ENCODE results near the gene LMNA. TPM values are rescaled to one million over a fixed set of nuclear protein-coding genes. Genes with fewer than 3 reads are reported as not detected.

The LMNA gene
- total and polyA plus RNA-seq, 4 donors, result 60.4 to 160 (median 97.2) TPM

DNA sequence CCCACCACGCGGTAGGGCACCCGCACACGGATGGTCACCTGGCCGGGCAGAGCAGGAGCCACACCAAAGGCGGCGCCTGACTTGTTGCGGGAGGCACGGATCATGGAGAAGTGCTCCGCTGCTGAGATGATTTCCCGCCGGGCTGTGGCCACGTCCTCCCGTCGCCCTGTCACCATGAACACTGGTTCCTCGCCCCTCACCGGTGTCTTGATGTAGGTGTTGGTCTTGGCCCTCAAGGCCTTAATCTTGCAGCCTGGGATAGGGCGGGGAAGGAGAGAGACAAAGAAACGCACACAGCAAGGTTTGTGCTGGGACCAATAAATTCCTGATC lies 37.1 kb upstream of the LMNA start:
- TF ChIP-seq, protein P1, sequence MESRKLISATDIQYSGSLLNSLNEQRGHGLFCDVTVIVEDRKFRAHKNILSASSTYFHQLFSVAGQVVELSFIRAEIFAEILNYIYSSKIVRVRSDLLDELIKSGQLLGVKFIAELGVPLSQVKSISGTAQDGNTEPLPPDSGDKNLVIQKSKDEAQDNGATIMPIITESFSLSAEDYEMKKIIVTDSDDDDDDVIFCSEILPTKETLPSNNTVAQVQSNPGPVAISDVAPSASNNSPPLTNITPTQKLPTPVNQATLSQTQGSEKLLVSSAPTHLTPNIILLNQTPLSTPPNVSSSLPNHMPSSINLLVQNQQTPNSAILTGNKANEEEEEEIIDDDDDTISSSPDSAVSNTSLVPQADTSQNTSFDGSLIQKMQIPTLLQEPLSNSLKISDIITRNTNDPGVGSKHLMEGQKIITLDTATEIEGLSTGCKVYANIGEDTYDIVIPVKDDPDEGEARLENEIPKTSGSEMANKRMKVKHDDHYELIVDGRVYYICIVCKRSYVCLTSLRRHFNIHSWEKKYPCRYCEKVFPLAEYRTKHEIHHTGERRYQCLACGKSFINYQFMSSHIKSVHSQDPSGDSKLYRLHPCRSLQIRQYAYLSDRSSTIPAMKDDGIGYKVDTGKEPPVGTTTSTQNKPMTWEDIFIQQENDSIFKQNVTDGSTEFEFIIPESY (IDR thresholded peaks at IDR 0.05), result no peak
- TF ChIP-seq FOXA2 (IDR thresholded peaks at IDR 0.05) (no peak), FOXA1 (IDR thresholded peaks at IDR 0.05) (no peak), YY1 (IDR thresholded peaks at IDR 0.05) (no peak), GABPA (IDR thresholded peaks at IDR 0.05 in 1 of 2, conservative IDR thresholded peaks at IDR 0.05 in 1 of 2) (no peak), RXRA (IDR thresholded peaks at IDR 0.05) (no peak), TAF1 (conservative IDR thresholded peaks at IDR 0.05) (no peak), HNF4G (IDR thresholded peaks at IDR 0.05) (no peak), SP1 (IDR thresholded peaks at IDR 0.05) (no peak), RAD21 (IDR thresholded peaks at IDR 0.05) (no peak)
- TF ChIP-seq, protein P2, sequence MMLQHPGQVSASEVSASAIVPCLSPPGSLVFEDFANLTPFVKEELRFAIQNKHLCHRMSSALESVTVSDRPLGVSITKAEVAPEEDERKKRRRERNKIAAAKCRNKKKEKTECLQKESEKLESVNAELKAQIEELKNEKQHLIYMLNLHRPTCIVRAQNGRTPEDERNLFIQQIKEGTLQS (IDR thresholded peaks at IDR 0.05), result no peak
- TF ChIP-seq, protein P3, sequence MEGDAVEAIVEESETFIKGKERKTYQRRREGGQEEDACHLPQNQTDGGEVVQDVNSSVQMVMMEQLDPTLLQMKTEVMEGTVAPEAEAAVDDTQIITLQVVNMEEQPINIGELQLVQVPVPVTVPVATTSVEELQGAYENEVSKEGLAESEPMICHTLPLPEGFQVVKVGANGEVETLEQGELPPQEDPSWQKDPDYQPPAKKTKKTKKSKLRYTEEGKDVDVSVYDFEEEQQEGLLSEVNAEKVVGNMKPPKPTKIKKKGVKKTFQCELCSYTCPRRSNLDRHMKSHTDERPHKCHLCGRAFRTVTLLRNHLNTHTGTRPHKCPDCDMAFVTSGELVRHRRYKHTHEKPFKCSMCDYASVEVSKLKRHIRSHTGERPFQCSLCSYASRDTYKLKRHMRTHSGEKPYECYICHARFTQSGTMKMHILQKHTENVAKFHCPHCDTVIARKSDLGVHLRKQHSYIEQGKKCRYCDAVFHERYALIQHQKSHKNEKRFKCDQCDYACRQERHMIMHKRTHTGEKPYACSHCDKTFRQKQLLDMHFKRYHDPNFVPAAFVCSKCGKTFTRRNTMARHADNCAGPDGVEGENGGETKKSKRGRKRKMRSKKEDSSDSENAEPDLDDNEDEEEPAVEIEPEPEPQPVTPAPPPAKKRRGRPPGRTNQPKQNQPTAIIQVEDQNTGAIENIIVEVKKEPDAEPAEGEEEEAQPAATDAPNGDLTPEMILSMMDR (IDR thresholded peaks at IDR 0.05; ENCODE audit: low read depth, low read length, missing input control), result no peak
- TF ChIP-seq, protein P4, sequence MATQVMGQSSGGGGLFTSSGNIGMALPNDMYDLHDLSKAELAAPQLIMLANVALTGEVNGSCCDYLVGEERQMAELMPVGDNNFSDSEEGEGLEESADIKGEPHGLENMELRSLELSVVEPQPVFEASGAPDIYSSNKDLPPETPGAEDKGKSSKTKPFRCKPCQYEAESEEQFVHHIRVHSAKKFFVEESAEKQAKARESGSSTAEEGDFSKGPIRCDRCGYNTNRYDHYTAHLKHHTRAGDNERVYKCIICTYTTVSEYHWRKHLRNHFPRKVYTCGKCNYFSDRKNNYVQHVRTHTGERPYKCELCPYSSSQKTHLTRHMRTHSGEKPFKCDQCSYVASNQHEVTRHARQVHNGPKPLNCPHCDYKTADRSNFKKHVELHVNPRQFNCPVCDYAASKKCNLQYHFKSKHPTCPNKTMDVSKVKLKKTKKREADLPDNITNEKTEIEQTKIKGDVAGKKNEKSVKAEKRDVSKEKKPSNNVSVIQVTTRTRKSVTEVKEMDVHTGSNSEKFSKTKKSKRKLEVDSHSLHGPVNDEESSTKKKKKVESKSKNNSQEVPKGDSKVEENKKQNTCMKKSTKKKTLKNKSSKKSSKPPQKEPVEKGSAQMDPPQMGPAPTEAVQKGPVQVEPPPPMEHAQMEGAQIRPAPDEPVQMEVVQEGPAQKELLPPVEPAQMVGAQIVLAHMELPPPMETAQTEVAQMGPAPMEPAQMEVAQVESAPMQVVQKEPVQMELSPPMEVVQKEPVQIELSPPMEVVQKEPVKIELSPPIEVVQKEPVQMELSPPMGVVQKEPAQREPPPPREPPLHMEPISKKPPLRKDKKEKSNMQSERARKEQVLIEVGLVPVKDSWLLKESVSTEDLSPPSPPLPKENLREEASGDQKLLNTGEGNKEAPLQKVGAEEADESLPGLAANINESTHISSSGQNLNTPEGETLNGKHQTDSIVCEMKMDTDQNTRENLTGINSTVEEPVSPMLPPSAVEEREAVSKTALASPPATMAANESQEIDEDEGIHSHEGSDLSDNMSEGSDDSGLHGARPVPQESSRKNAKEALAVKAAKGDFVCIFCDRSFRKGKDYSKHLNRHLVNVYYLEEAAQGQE (IDR thresholded peaks at IDR 0.05), result no peak
- H3K27me3 ChIP-seq (ENCODE audit: control insufficient read depth in 4 of 4, insufficient read depth in 4 of 4, low read length in 3 of 4), result no peaks in the 10 kb centered on the region
- peaks cover 5 to 33% (median 18%) of the 10 kb centered on the region in 4 donors for H3K4me1 ChIP-seq (ENCODE audit: control insufficient read depth in 4 of 4, insufficient read depth in 4 of 4, low read length in 3 of 4)
- WGBS, result 94% methylated on average over 19 of the region's 19 CpGs
- no peak overlapping the region for H3K9ac ChIP-seq (ENCODE audit: low read depth in 1 of 2, low read length in 2 of 2)
- no peak for DNase-seq (ENCODE audit: low spot score)
- H3K9me3 ChIP-seq (ENCODE audit: control insufficient read depth in 4 of 4, low read length in 3 of 4), result no peaks in the 10 kb centered on the region
- H3K36me3 ChIP-seq (ENCODE audit: control insufficient read depth in 4 of 4, insufficient read depth in 3 of 4, low read depth in 1 of 4, low read length in 3 of 4), result no peaks in the 10 kb centered on the region
- peak overlapping the region; percentile 87 to 92 for H3K27ac ChIP-seq (ENCODE audit: low read depth in 1 of 2, low read length in 2 of 2)
- H3K4me3 ChIP-seq (ENCODE audit: low read depth in 1 of 3, low read length in 3 of 3), result peak overlapping the region in 1 of 3 donors; percentile 64

DNA sequence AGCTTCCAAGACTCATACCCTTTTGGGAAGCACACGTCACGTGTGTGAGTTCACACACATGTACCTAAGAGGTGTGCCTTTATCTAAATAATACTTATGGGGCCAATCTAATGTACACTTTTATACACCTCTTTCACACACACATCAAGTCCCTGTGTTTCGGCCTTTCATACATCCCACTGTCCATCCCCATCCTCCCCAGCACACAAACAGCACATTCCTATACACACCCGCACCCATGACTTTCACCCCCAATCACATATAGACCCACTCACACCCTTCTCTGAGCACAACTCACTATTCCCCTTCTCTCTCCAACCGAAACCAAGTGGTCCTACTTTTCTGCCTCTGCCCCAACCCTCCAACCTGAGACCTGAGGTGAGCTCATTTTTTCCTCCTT lies 35.8 kb upstream of the LMNA start:
- Histone ChIP-seq H3K4me1 (ENCODE audit: control insufficient read depth in 4 of 4, insufficient read depth in 4 of 4, low read length in 3 of 4) (peaks cover 5 to 42% (median 18%) of the 10 kb centered on the region in 4 donors), H3K27ac (ENCODE audit: low read depth in 1 of 2, low read length in 2 of 2) (no peak overlapping the region), H3K9ac (ENCODE audit: low read depth in 1 of 2, low read length in 2 of 2) (no peak overlapping the region), H3K36me3 (ENCODE audit: control insufficient read depth in 4 of 4, insufficient read depth in 3 of 4, low read depth in 1 of 4, low read length in 3 of 4) (no peaks in the 10 kb centered on the region), H3K27me3 (ENCODE audit: control insufficient read depth in 4 of 4, insufficient read depth in 4 of 4, low read length in 3 of 4) (no peaks in the 10 kb centered on the region), H3K9me3 (ENCODE audit: control insufficient read depth in 4 of 4, low read length in 3 of 4) (no peaks in the 10 kb centered on the region), H3K4me3 (ENCODE audit: low read depth in 1 of 3, low read length in 3 of 3) (no peak overlapping the region)
- 94% methylated on average over 5 of the region's 5 CpGs for WGBS
- no peak for DNase-seq (ENCODE audit: low spot score)
- TF ChIP-seq EGR1 (IDR thresholded peaks at IDR 0.05; ENCODE audit: low read depth in 2 of 2) (no peak), YY1 (IDR thresholded peaks at IDR 0.05) (no peak), JUND (IDR thresholded peaks at IDR 0.05) (no peak), HNF4G (IDR thresholded peaks at IDR 0.05) (no peak), FOXA2 (IDR thresholded peaks at IDR 0.05) (no peak), NR2F2 (IDR thresholded peaks at IDR 0.05) (no peak), GABPA (IDR thresholded peaks at IDR 0.05 in 1 of 2, conservative IDR thresholded peaks at IDR 0.05 in 1 of 2) (no peak), RXRA (IDR thresholded peaks at IDR 0.05) (no peak), FOXA1 (IDR thresholded peaks at IDR 0.05) (no peak)
- TF ChIP-seq, protein P1 (IDR thresholded peaks at IDR 0.05), result no peak
- TF ChIP-seq, protein P3 (IDR thresholded peaks at IDR 0.05; ENCODE audit: low read depth, low read length, missing input control), result no peak
- TF ChIP-seq, protein P4 (IDR thresholded peaks at IDR 0.05), result no peak

All from liver (tissue), 9 donors.